NB4 (cell line): ENCODE measurements around the gene AVL9.
"Not testable (repeated sequence)": the region's sequence is repeated elsewhere in the genome, so short reads cannot be mapped to it uniquely, and the experiment has no call there.

Experiments used
- MYC ChIP-seq: IDR thresholded peaks from 2 replicates; pipeline ENCODE4 v1.6.1; 2011; ENCODE audit warnings: low read depth, low read length
- TF ChIP-seq, protein P1 (sequence below): IDR thresholded peaks from one replicate; pipeline ENCODE4 v1.5.1; 2012; ENCODE audit warnings: low read depth, low read length

DNA sequence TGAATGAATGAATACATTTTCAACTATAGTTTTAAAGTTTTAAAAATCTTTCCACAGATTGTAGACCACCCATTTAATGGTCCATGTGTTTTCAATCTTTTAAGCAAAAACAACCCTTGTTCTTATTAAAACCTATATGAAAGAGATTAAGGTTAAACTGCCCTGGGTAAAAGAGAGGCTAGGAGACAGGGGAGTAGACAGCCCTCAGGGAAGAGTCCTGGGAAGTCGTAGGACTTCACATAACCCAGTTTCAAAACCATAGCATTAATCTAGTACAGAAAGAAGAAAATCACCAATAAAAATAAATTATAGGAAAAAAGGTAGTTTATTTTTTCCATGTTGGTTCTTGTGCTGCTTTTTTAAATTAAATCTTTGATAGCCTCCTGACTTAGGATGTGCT, 124.1 kb downstream of the AVL9 start:
- TF ChIP-seq, protein P1, sequence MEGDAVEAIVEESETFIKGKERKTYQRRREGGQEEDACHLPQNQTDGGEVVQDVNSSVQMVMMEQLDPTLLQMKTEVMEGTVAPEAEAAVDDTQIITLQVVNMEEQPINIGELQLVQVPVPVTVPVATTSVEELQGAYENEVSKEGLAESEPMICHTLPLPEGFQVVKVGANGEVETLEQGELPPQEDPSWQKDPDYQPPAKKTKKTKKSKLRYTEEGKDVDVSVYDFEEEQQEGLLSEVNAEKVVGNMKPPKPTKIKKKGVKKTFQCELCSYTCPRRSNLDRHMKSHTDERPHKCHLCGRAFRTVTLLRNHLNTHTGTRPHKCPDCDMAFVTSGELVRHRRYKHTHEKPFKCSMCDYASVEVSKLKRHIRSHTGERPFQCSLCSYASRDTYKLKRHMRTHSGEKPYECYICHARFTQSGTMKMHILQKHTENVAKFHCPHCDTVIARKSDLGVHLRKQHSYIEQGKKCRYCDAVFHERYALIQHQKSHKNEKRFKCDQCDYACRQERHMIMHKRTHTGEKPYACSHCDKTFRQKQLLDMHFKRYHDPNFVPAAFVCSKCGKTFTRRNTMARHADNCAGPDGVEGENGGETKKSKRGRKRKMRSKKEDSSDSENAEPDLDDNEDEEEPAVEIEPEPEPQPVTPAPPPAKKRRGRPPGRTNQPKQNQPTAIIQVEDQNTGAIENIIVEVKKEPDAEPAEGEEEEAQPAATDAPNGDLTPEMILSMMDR: not testable (repeated sequence)
- TF ChIP-seq MYC: not testable (repeated sequence)
